CD14-positive monocyte (primary cell): ENCODE results near the gene NKAIN2. TPM values are rescaled to one million over a fixed set of nuclear protein-coding genes. Genes with fewer than 3 reads are reported as not detected.

ENCODE experiments used
- DNase-seq, 3 donors: peaks; one replicate each; pipeline ENCODE4 v3.0.0-alpha.2; 2011 to 2022
- H2AFZ ChIP-seq: 2 replicates; pipeline ENCODE4 v1.6.0; 2012; ENCODE audit warnings: mild to moderate bottlenecking, low read depth, low read length, inconsistent platforms; ENCODE audit not compliant: insufficient read depth, poor library complexity, severe bottlenecking
- H3K27ac ChIP-seq, 2 donors: 1 replicate in 1 of 2; 2 replicates in 1 of 2; pipeline ENCODE4 v1.5.1; 2012 to 2013; ENCODE audit warnings: low read length in 2 of 2, control low read depth in 1 of 2, inconsistent platforms in 1 of 2, low read depth in 1 of 2, mild to moderate bottlenecking in 1 of 2
- H3K27me3 ChIP-seq, 2 donors: one replicate each; pipeline versions ENCODE4 v1.6.0 to v1.6.1; 2011 to 2013; ENCODE audit warnings: low read length in 2 of 2; ENCODE audit not compliant: control insufficient read depth in 2 of 2, insufficient read depth in 2 of 2
- H3K36me3 ChIP-seq, 2 donors: replicated peaks in 1 of 2; 1 replicate in 1 of 2; 2 replicates in 1 of 2; pipeline versions ENCODE4 v1.5.1 to v1.6.1; 2012 to 2013; ENCODE audit warnings: low read length in 2 of 2, control low read depth in 1 of 2, inconsistent platforms in 1 of 2, mild to moderate bottlenecking in 1 of 2; ENCODE audit not compliant: insufficient read depth in 2 of 2, control insufficient read depth in 1 of 2
- H3K4me1 ChIP-seq, 2 donors: 1 replicate in 1 of 2; 2 replicates in 1 of 2; pipeline versions ENCODE4 v1.5.1 to v1.6.1; 2012 to 2013; ENCODE audit warnings: low read length in 2 of 2, control low read depth in 1 of 2, inconsistent platforms in 1 of 2, mild to moderate bottlenecking in 1 of 2, moderate library complexity in 1 of 2; ENCODE audit not compliant: insufficient read depth in 2 of 2, control insufficient read depth in 1 of 2
- H3K4me2 ChIP-seq: replicated peaks from 2 replicates; pipeline ENCODE3; 2012; ENCODE audit warnings: low read length, moderate library complexity, mild to moderate bottlenecking; ENCODE audit not compliant: poor library complexity, severe bottlenecking; ENCODE audit errors: extremely low read depth
- H3K4me3 ChIP-seq, 3 experiments: fragments of 200-600 bp in 1 of 3; sonication (generic) in 1 of 3; replicated peaks in 1 of 3; 1 replicate in 2 of 3; 2 replicates in 1 of 3; pipeline ENCODE4 v1.5.1; 2011 to 2013; ENCODE audit warnings: low read length in 3 of 3, mild to moderate bottlenecking in 3 of 3, control low read depth in 2 of 3, low read depth in 2 of 3, inconsistent platforms in 1 of 3, moderate library complexity in 1 of 3
- H3K79me2 ChIP-seq: 2 replicates; pipeline ENCODE4 v1.6.0; 2012; ENCODE audit warnings: mild to moderate bottlenecking, control low read depth, inconsistent platforms, low read length, moderate library complexity; ENCODE audit not compliant: insufficient read depth
- H3K9ac ChIP-seq: 2 replicates; pipeline ENCODE4 v1.6.0; 2017; ENCODE audit warnings: low read length, mild to moderate bottlenecking; ENCODE audit not compliant: insufficient read depth, poor library complexity, severe bottlenecking
- H3K9me3 ChIP-seq, 2 donors: replicated peaks in 1 of 2; 1 replicate in 1 of 2; 2 replicates in 1 of 2; pipeline versions ENCODE4 v1.5.1 to v1.6.1; 2012 to 2013; ENCODE audit warnings: low read length in 2 of 2, control low read depth in 1 of 2; ENCODE audit not compliant: control insufficient read depth in 1 of 2, insufficient read depth in 1 of 2
- H4K20me1 ChIP-seq: 2 replicates; pipeline ENCODE4 v1.6.0; 2012; ENCODE audit warnings: mild to moderate bottlenecking, low read length, control low read depth, moderate library complexity; ENCODE audit not compliant: insufficient read depth
- H3K27ac Mint-ChIP-seq, 7 donors: one replicate each; pipeline ENCODE4 v1.8.0; 2020; ENCODE audit warnings: mild to moderate bottlenecking in 7 of 7, mixed read lengths in 7 of 7, moderate library complexity in 6 of 7, inconsistent platforms in 2 of 7
- H3K27me3 Mint-ChIP-seq, 3 donors: one replicate each; pipeline ENCODE4 v1.8.0; 2021 to 2022; ENCODE audit warnings: low read depth in 3 of 3, mild to moderate bottlenecking in 3 of 3, mixed read lengths in 3 of 3, moderate library complexity in 3 of 3, inconsistent platforms in 1 of 3
- H3K36me3 Mint-ChIP-seq, 2 donors: one replicate each; pipeline ENCODE4 v1.8.0; 2020; ENCODE audit warnings: mixed read lengths in 2 of 2, inconsistent platforms in 1 of 2, mild to moderate bottlenecking in 1 of 2
- H3K4me1 Mint-ChIP-seq: one replicate; pipeline ENCODE4 v1.8.0; 2020; ENCODE audit warnings: mild to moderate bottlenecking, mixed read lengths
- H3K4me3 Mint-ChIP-seq, 2 donors: one replicate each; pipeline ENCODE4 v1.8.0; 2020; ENCODE audit warnings: mild to moderate bottlenecking in 2 of 2, mixed read lengths in 2 of 2, moderate library complexity in 1 of 2
- H3K9me3 Mint-ChIP-seq, 7 donors: one replicate each; pipeline ENCODE4 v1.8.0; 2020 to 2022; ENCODE audit warnings: mixed read lengths in 7 of 7, mild to moderate bottlenecking in 6 of 7, moderate library complexity in 6 of 7, inconsistent platforms in 2 of 7
- WGBS: methylation state at CpG from one replicate; pipeline ENCODE4 v1.1.5; 2013; ENCODE audit warnings: missing lambda C conversion rate; ENCODE audit not compliant: insufficient coverage; 5-methylcytosine and 5-hydroxymethylcytosine counted together
- intact Hi-C, 2 donors: fragments of 100-400 bp; cut with micrococcal nuclease; formaldehyde crosslinking; loops; one replicate each; pipeline versions ENCODE4 v1.15.0 to v1.15.1; 2023
- polyA plus RNA-seq, 3 donors: library from polyadenylated mRNA; depleted of rRNA in 1 of 3; unstranded in 2 of 3; stranded (reverse) in 1 of 3; fragments of 300-500 nt in 2 of 3; fragments of >200 nt in 1 of 3; fragmentation: Illumina TruSeq in 2 of 3; gene quantifications; 1 replicate in 2 of 3; 2 replicates in 1 of 3; pipeline ENCODE4 v1.2.3, GENCODE V29; 2012 to 2021
- TF ChIP-seq, protein P1 (sequence below): fragments of 200-600 bp; IDR thresholded peaks from one replicate; pipeline ENCODE4 v1.8.0; 2022; ENCODE audit warnings: antibody characterized with exemption, mild to moderate bottlenecking

The NKAIN2 gene
- polyA plus RNA-seq, 3 donors = not detected

GRCh38 chr6:124200661-124201060 lies 397.0 kb downstream of the NKAIN2 start:
- Mint-ChIP-seq H3K9me3 (peaks cover 0 to 3% (median 0%) of the 10 kb centered on the region in 7 donors), H3K27ac (no peak overlapping the region), H3K27me3 (peaks cover 0 to 1% (median 0%) of the 10 kb centered on the region in 3 donors), H3K36me3 (no peaks in the 10 kb centered on the region), H3K4me3 (no peak overlapping the region), H3K4me1 (no peaks in the 10 kb centered on the region)
- Histone ChIP-seq H3K4me2 (no peak overlapping the region), H3K36me3 (no peaks in the 10 kb centered on the region), H3K27ac (no peak overlapping the region), H3K9ac (no peak overlapping the region), H3K27me3 (no peaks in the 10 kb centered on the region), H3K4me1 (no peaks in the 10 kb centered on the region), H3K9me3 (no peaks in the 10 kb centered on the region), H3K79me2 (no peaks in the 10 kb centered on the region), H2AFZ (no peak overlapping the region), H3K4me3 (no peak overlapping the region), H4K20me1 (no peaks in the 10 kb centered on the region)
- intact Hi-C loops = no loop called here
- DNase-seq = no peak
- TF ChIP-seq, protein P1, sequence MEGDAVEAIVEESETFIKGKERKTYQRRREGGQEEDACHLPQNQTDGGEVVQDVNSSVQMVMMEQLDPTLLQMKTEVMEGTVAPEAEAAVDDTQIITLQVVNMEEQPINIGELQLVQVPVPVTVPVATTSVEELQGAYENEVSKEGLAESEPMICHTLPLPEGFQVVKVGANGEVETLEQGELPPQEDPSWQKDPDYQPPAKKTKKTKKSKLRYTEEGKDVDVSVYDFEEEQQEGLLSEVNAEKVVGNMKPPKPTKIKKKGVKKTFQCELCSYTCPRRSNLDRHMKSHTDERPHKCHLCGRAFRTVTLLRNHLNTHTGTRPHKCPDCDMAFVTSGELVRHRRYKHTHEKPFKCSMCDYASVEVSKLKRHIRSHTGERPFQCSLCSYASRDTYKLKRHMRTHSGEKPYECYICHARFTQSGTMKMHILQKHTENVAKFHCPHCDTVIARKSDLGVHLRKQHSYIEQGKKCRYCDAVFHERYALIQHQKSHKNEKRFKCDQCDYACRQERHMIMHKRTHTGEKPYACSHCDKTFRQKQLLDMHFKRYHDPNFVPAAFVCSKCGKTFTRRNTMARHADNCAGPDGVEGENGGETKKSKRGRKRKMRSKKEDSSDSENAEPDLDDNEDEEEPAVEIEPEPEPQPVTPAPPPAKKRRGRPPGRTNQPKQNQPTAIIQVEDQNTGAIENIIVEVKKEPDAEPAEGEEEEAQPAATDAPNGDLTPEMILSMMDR = no peak
- WGBS = 94% methylated on average over 2 of the region's 4 CpGs

GRCh38 chr6:124203101-124203811 lies 399.6 kb downstream of the NKAIN2 start:
- no peaks in the 10 kb centered on the region for H3K9me3 ChIP-seq
- no peaks in the 10 kb centered on the region for H3K36me3 ChIP-seq
- H3K27me3 ChIP-seq = no peaks in the 10 kb centered on the region
- H3K9ac ChIP-seq = no peak overlapping the region
- no peak overlapping the region for H3K27ac ChIP-seq
- intact Hi-C loops = no loop called here
- peaks cover 0 to 3% (median 0%) of the 10 kb centered on the region in 7 donors for H3K9me3 Mint-ChIP-seq
- no peaks in the 10 kb centered on the region for H4K20me1 ChIP-seq
- no peak overlapping the region for H3K4me3 Mint-ChIP-seq
- no peak overlapping the region for H3K4me3 ChIP-seq
- H2AFZ ChIP-seq = no peak overlapping the region
- no peak overlapping the region for H3K27ac Mint-ChIP-seq
- no peaks in the 10 kb centered on the region for H3K36me3 Mint-ChIP-seq
- no CpG with 5 or more reads among the region's 2 CpGs for WGBS
- no peak overlapping the region for H3K4me2 ChIP-seq
- DNase-seq = no peak
- no peaks in the 10 kb centered on the region for H3K79me2 ChIP-seq
- TF ChIP-seq, protein P1 = no peak
- H3K27me3 Mint-ChIP-seq = peaks cover 0 to 1% (median 0%) of the 10 kb centered on the region in 3 donors
- H3K4me1 Mint-ChIP-seq = no peaks in the 10 kb centered on the region
- H3K4me1 ChIP-seq = no peaks in the 10 kb centered on the region
